ENCODE data around the gene NOXRED1. TPM values are rescaled to one million over a fixed set of nuclear protein-coding genes. Genes with fewer than 3 reads are reported as not detected.

NOXRED1 gene
- polyA plus RNA-seq, 1 donor from 2014 or later = 0.19 TPM

- no peaks in the 10 kb centered on the region for H3K27me3 ChIP-seq (ENCODE audit: insufficient read depth, low read depth, low read length)
- H4K20me1 ChIP-seq (ENCODE audit: insufficient read depth) = no peaks in the 10 kb centered on the region
- H3K4me2 ChIP-seq (ENCODE audit: low read length) = no peak overlapping the region
- TF ChIP-seq MXI1 (conservative IDR thresholded peaks at IDR 0.05; ENCODE audit: poor library complexity, severe bottlenecking) = no peak
- no peak for TF ChIP-seq EZH2 (IDR thresholded peaks at IDR 0.05; ENCODE audit: borderline replicate concordance, insufficient read depth, low read length, poor library complexity, severe bottlenecking)
- TF ChIP-seq, protein P1, sequence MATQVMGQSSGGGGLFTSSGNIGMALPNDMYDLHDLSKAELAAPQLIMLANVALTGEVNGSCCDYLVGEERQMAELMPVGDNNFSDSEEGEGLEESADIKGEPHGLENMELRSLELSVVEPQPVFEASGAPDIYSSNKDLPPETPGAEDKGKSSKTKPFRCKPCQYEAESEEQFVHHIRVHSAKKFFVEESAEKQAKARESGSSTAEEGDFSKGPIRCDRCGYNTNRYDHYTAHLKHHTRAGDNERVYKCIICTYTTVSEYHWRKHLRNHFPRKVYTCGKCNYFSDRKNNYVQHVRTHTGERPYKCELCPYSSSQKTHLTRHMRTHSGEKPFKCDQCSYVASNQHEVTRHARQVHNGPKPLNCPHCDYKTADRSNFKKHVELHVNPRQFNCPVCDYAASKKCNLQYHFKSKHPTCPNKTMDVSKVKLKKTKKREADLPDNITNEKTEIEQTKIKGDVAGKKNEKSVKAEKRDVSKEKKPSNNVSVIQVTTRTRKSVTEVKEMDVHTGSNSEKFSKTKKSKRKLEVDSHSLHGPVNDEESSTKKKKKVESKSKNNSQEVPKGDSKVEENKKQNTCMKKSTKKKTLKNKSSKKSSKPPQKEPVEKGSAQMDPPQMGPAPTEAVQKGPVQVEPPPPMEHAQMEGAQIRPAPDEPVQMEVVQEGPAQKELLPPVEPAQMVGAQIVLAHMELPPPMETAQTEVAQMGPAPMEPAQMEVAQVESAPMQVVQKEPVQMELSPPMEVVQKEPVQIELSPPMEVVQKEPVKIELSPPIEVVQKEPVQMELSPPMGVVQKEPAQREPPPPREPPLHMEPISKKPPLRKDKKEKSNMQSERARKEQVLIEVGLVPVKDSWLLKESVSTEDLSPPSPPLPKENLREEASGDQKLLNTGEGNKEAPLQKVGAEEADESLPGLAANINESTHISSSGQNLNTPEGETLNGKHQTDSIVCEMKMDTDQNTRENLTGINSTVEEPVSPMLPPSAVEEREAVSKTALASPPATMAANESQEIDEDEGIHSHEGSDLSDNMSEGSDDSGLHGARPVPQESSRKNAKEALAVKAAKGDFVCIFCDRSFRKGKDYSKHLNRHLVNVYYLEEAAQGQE (IDR thresholded peaks at IDR 0.05; ENCODE audit: borderline replicate concordance) = no peak
- TF ChIP-seq EP300 (conservative IDR thresholded peaks at IDR 0.05; ENCODE audit: poor library complexity, severe bottlenecking) = no peak
- no peak for TF ChIP-seq RAD21 (conservative IDR thresholded peaks at IDR 0.05)
- TF ChIP-seq POLR2AphosphoS5 (IDR thresholded peaks at IDR 0.05) = no peak
- TF ChIP-seq CTCF (IDR thresholded peaks at IDR 0.05; ENCODE audit: poor library complexity, severe bottlenecking) = no peak
- TF ChIP-seq TAF1 (IDR thresholded peaks at IDR 0.05; ENCODE audit: low read depth) = no peak
- no peak for TF ChIP-seq SMC3 (conservative IDR thresholded peaks at IDR 0.05; ENCODE audit: poor library complexity)
- H3K36me3 ChIP-seq (ENCODE audit: insufficient read depth, low read length) = no peaks in the 10 kb centered on the region
- no peak overlapping the region for H3K4me3 ChIP-seq (ENCODE audit: low read length)
- no peaks in the 10 kb centered on the region for H3F3A ChIP-seq (ENCODE audit: insufficient read depth, low read length, poor library complexity, severe bottlenecking)
- H3K9me3 ChIP-seq (ENCODE audit: low read length) = no peaks in the 10 kb centered on the region
- H3K9me2 ChIP-seq (ENCODE audit: insufficient read depth, low read length) = no peaks in the 10 kb centered on the region
- no peak overlapping the region for H3K27ac ChIP-seq (ENCODE audit: low read length)
- H3K9ac ChIP-seq (ENCODE audit: low read length) = no peak overlapping the region
- no peaks in the 10 kb centered on the region for H3K79me2 ChIP-seq (replicated peaks; ENCODE audit: insufficient read depth, low read length)
- H2AFZ ChIP-seq (ENCODE audit: low read depth, low read length) = no peak overlapping the region
Observed at GRCh38 chr14:77406718-77407117, 16.6 kb downstream of the NOXRED1 start.

GRCh38 chr14:77406086-77406485 is 17.2 kb downstream of the NOXRED1 start:
- no peak overlapping the region for H3K9ac ChIP-seq (ENCODE audit: low read length)
- no peaks in the 10 kb centered on the region for H3K27me3 ChIP-seq (ENCODE audit: insufficient read depth, low read depth, low read length)
- H3K79me2 ChIP-seq (replicated peaks; ENCODE audit: insufficient read depth, low read length) = no peaks in the 10 kb centered on the region
- H4K20me1 ChIP-seq (ENCODE audit: insufficient read depth) = no peaks in the 10 kb centered on the region
- H3K27ac ChIP-seq (ENCODE audit: low read length) = no peak overlapping the region
- no peaks in the 10 kb centered on the region for H3K9me3 ChIP-seq (ENCODE audit: low read length)
- no peaks in the 10 kb centered on the region for H3K9me2 ChIP-seq (ENCODE audit: insufficient read depth, low read length)
- no peaks in the 10 kb centered on the region for H3F3A ChIP-seq (ENCODE audit: insufficient read depth, low read length, poor library complexity, severe bottlenecking)
- no peak overlapping the region for H3K4me2 ChIP-seq (ENCODE audit: low read length)
- TF ChIP-seq, protein P1 (IDR thresholded peaks at IDR 0.05; ENCODE audit: borderline replicate concordance) = no peak
- TF ChIP-seq TAF1 (IDR thresholded peaks at IDR 0.05; ENCODE audit: low read depth) (no peak), POLR2AphosphoS5 (IDR thresholded peaks at IDR 0.05) (no peak), MXI1 (conservative IDR thresholded peaks at IDR 0.05; ENCODE audit: poor library complexity, severe bottlenecking) (no peak), CTCF (IDR thresholded peaks at IDR 0.05; ENCODE audit: poor library complexity, severe bottlenecking) (no peak), RAD21 (conservative IDR thresholded peaks at IDR 0.05) (no peak), EP300 (conservative IDR thresholded peaks at IDR 0.05; ENCODE audit: poor library complexity, severe bottlenecking) (no peak), EZH2 (IDR thresholded peaks at IDR 0.05; ENCODE audit: borderline replicate concordance, insufficient read depth, low read length, poor library complexity, severe bottlenecking) (no peak), SMC3 (conservative IDR thresholded peaks at IDR 0.05; ENCODE audit: poor library complexity) (no peak)
- no peak overlapping the region for H2AFZ ChIP-seq (ENCODE audit: low read depth, low read length)
- no peaks in the 10 kb centered on the region for H3K36me3 ChIP-seq (ENCODE audit: insufficient read depth, low read length)
- no peak overlapping the region for H3K4me3 ChIP-seq (ENCODE audit: low read length)

Data from neural cell (in vitro differentiated cells).